H1 (cell line): ENCODE measurements around the gene MAP1B. TPM values are rescaled to one million over a fixed set of nuclear protein-coding genes. Genes with fewer than 3 reads are reported as not detected.

Source experiments
- CBX5 ChIP-seq: fragments of 300-800, 300-1000 bp; sonication (generic); IDR thresholded peaks from 2 replicates; pipeline ENCODE4 v1.7.1; 2016; ENCODE audit warnings: antibody characterized with exemption, low read length, low read depth
- SAP30 ChIP-seq: fragments of 300-600 bp; sonication (generic); IDR thresholded peaks from 2 replicates; pipeline ENCODE4 v1.7.1; 2012; ENCODE audit warnings: low read length, moderate library complexity, mild to moderate bottlenecking, inconsistent platforms; ENCODE audit not compliant: insufficient read depth, insufficient replicate concordance
- polyA plus RNA-seq, 7 experiments: library from polyadenylated mRNA; depleted of rRNA in 3 of 7; stranded (reverse) in 5 of 7; unstranded in 2 of 7; fragments of >200 nt in 5 of 7; fragments of 200-250 nt in 2 of 7; gene quantifications; 1 replicate in 5 of 7; 2 replicates in 1 of 7; 4 replicates in 1 of 7; pipeline versions ENCODE4 v1.2.1 to v1.2.3, GENCODE V29; 2011 to 2013; ENCODE audit warnings: missing spikeins in 2 of 7, mixed read lengths in 2 of 7
- total RNA-seq: library from RNA; stranded (reverse); fragmentation: NEBNext Ultra II Directional; extraction: Animal tissue kit (Norgen Biotek cat#: 25700); gene quantifications from 2 replicates; pipeline ENCODE4 v1.2.1, GENCODE V29; 2021

Gene MAP1B
- total and polyA plus RNA-seq, 2 of the 8 experiments (the other 6 are each of a cell fraction or from before 2014, with no cell fraction given), result 24.5 to 120 TPM

DNA sequence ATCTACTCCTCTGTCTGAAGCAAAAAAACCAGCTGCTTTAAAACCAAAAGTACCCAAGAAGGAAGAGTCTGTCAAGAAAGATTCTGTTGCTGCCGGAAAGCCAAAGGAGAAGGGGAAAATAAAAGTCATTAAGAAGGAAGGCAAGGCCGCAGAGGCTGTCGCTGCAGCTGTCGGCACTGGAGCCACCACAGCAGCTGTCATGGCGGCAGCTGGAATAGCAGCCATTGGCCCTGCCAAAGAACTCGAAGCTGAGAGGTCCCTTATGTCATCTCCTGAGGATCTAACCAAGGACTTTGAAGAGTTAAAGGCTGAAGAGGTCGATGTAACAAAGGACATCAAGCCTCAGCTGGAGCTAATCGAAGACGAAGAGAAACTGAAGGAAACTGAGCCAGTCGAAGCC lies 88.3 kb downstream of the MAP1B start (continued):
- TF ChIP-seq SAP30, result no peak
- TF ChIP-seq CBX5, result no peak
- TF ChIP-seq, all 59 proteins: peak for 0
